GM12875 (cell line): ENCODE data around the gene YWHAH.

Experiments
- H3K4me3 ChIP-seq: one replicate; pipeline ENCODE4 v1.5.1; 2011; ENCODE audit warnings: low read depth, low read length, control low read depth
- CTCF ChIP-seq: IDR thresholded peaks from 2 replicates; pipeline ENCODE4 v1.5.1; 2011; ENCODE audit warnings: low read depth, mild to moderate bottlenecking, control low read depth, inconsistent platforms, low read length, moderate library complexity, borderline replicate concordance; ENCODE audit not compliant: insufficient read depth

Gene YWHAH

GRCh38 chr22:31901388-31902137, 42.8 kb upstream of the YWHAH start:
- TF ChIP-seq CTCF, result no peak

GRCh38 chr22:31904651-31905050, 39.7 kb upstream of the YWHAH start:
- no peak overlapping the region for H3K4me3 ChIP-seq
- TF ChIP-seq CTCF, result no peak

More at GRCh38 chr22:31901388-31902137, 42.8 kb upstream of the YWHAH start:
- no peak overlapping the region for H3K4me3 ChIP-seq

GRCh38 chr22:31905356-31905755, 39.0 kb upstream of the YWHAH start:
- H3K4me3 ChIP-seq, result no peak overlapping the region
- no peak for TF ChIP-seq CTCF

- H3K4me3 ChIP-seq, result no peak overlapping the region
- TF ChIP-seq CTCF, result no peak
Measured at GRCh38 chr22:31906086-31906485, 38.2 kb upstream of the YWHAH start.

GRCh38 chr22:31906569-31906968, 37.8 kb upstream of the YWHAH start:
- no peak for TF ChIP-seq CTCF
- H3K4me3 ChIP-seq, result no peak overlapping the region

GRCh38 chr22:31909977-31910376, 34.4 kb upstream of the YWHAH start:
- H3K4me3 ChIP-seq, result no peak overlapping the region
- no peak for TF ChIP-seq CTCF
